Neural cell (in vitro differentiated cells): ENCODE results near the gene STX12. TPM values are rescaled to one million over a fixed set of nuclear protein-coding genes. Genes with fewer than 3 reads are reported as not detected.

Experiments used
- H2AFZ ChIP-seq: fragments of 200-600, 300-800 bp; sonication (generic), shearing (Covaris generic); 2 replicates; pipeline ENCODE4 v1.6.0; 2014; ENCODE audit warnings: low read depth, mild to moderate bottlenecking, antibody characterized with exemption, low read length, moderate library complexity
- H3F3A ChIP-seq: fragments of 200-600 bp; shearing (Covaris generic); 2 replicates; pipeline ENCODE4 v1.6.1; 2016; ENCODE audit warnings: mild to moderate bottlenecking, moderate library complexity, mixed read lengths, antibody characterized with exemption, low read length; ENCODE audit not compliant: insufficient read depth, poor library complexity, severe bottlenecking
- H3K27ac ChIP-seq: fragments of 200-600, 300-800 bp; sonication (generic), shearing (Covaris generic); 2 replicates; pipeline ENCODE4 v1.5.1; 2014; ENCODE audit warnings: mild to moderate bottlenecking, low read length, moderate library complexity
- H3K27me3 ChIP-seq: fragments of 300-800, 200-600 bp; sonication (generic), shearing (Covaris generic); 2 replicates; pipeline ENCODE4 v1.6.0; 2014; ENCODE audit warnings: mild to moderate bottlenecking, low read depth, low read length, moderate library complexity; ENCODE audit not compliant: insufficient read depth
- H3K36me3 ChIP-seq: fragments of 300-800, 200-600 bp; sonication (generic), shearing (Covaris generic); 2 replicates; pipeline ENCODE4 v1.5.1; 2014; ENCODE audit warnings: mild to moderate bottlenecking, antibody characterized with exemption, low read length, moderate library complexity; ENCODE audit not compliant: insufficient read depth
- H3K4me2 ChIP-seq: fragments of 300-800, 200-600 bp; sonication (generic), shearing (Covaris generic); 2 replicates; pipeline ENCODE4 v1.6.0; 2014; ENCODE audit warnings: mild to moderate bottlenecking, low read length
- H3K4me3 ChIP-seq: fragments of 300-800, 200-600 bp; sonication (generic), shearing (Covaris generic); 2 replicates; pipeline ENCODE4 v1.5.1; 2014; ENCODE audit warnings: mild to moderate bottlenecking, low read length, moderate library complexity
- H3K79me2 ChIP-seq: fragments of 200-600 bp; shearing (Covaris generic); replicated peaks from 2 replicates; pipeline ENCODE4 v1.6.0; 2014; ENCODE audit warnings: mild to moderate bottlenecking, low read length, moderate library complexity; ENCODE audit not compliant: insufficient read depth
- H3K9ac ChIP-seq: fragments of 300-800, 200-600 bp; sonication (generic), shearing (Covaris generic); 2 replicates; pipeline ENCODE4 v1.6.1; 2016; ENCODE audit warnings: mild to moderate bottlenecking, low read length, mixed read lengths
- H3K9me2 ChIP-seq: fragments of 200-600 bp; shearing (Covaris generic); 2 replicates; pipeline ENCODE4 v1.6.1; 2016; ENCODE audit warnings: mild to moderate bottlenecking, low read length, mixed read lengths; ENCODE audit not compliant: insufficient read depth
- H3K9me3 ChIP-seq: fragments of 200-600, 300-800 bp; sonication (generic), shearing (Covaris generic); 2 replicates; pipeline ENCODE4 v1.6.1; 2016; ENCODE audit warnings: mild to moderate bottlenecking, mixed run types, low read length, moderate library complexity, mixed read lengths
- H4K20me1 ChIP-seq: fragments of 200-600 bp; shearing (Covaris generic); 2 replicates; pipeline ENCODE4 v1.6.1; 2016; ENCODE audit warnings: mild to moderate bottlenecking, mixed run types; ENCODE audit not compliant: insufficient read depth
- CTCF ChIP-seq: fragments of 450-650 bp; IDR thresholded peaks from 2 replicates; pipeline ENCODE4 v1.5.1; 2014; ENCODE audit warnings: antibody characterized with exemption, mild to moderate bottlenecking, moderate library complexity; ENCODE audit not compliant: poor library complexity, severe bottlenecking
- EP300 ChIP-seq: fragments of 450-650 bp; conservative IDR thresholded peaks from 2 replicates; pipeline ENCODE4 v1.6.1; 2014; ENCODE audit warnings: antibody characterized with exemption, mild to moderate bottlenecking, moderate library complexity; ENCODE audit not compliant: poor library complexity, severe bottlenecking
- EZH2 ChIP-seq: fragments of 200-600, 300-800 bp; shearing (Covaris generic), sonication (generic); IDR thresholded peaks from 2 replicates; pipeline ENCODE4 v1.6.1; 2014; ENCODE audit warnings: antibody characterized with exemption, low read length, borderline replicate concordance, mild to moderate bottlenecking; ENCODE audit not compliant: insufficient read depth, poor library complexity, severe bottlenecking
- MXI1 ChIP-seq: fragments of 450-650 bp; conservative IDR thresholded peaks from 2 replicates; pipeline ENCODE4 v1.6.1; 2014; ENCODE audit warnings: antibody characterized with exemption, mild to moderate bottlenecking; ENCODE audit not compliant: poor library complexity, severe bottlenecking
- POLR2AphosphoS5 ChIP-seq: IDR thresholded peaks from 2 replicates; pipeline ENCODE4 v1.6.1; 2012
- RAD21 ChIP-seq: fragments of 450-650 bp; conservative IDR thresholded peaks from 2 replicates; pipeline ENCODE4 v1.6.1; 2014; ENCODE audit warnings: antibody characterized with exemption, mild to moderate bottlenecking, moderate library complexity
- REST ChIP-seq: IDR thresholded peaks from 2 replicates; pipeline ENCODE4 v1.6.1; 2012; ENCODE audit warnings: borderline replicate concordance
- SMC3 ChIP-seq: fragments of 450-650 bp; conservative IDR thresholded peaks from 2 replicates; pipeline ENCODE4 v1.6.1; 2014; ENCODE audit warnings: antibody characterized with exemption, mild to moderate bottlenecking, moderate library complexity; ENCODE audit not compliant: poor library complexity
- TAF1 ChIP-seq: IDR thresholded peaks from 2 replicates; pipeline ENCODE4 v1.6.1; 2012; ENCODE audit warnings: low read depth
- polyA plus RNA-seq: library from polyadenylated mRNA; depleted of rRNA; stranded (reverse); fragments of >200 nt; gene quantifications from 2 replicates; pipeline ENCODE4 v1.2.3, GENCODE V29; 2014

Gene STX12
- polyA plus RNA-seq, 1 donor from 2014 or later: 171 TPM

- H3F3A ChIP-seq: no peaks in the 10 kb centered on the region
- no peak overlapping the region for H3K9ac ChIP-seq
- H3K27ac ChIP-seq: no peak overlapping the region
- no peaks in the 10 kb centered on the region for H4K20me1 ChIP-seq
- H3K9me2 ChIP-seq: no peaks in the 10 kb centered on the region
- no peak overlapping the region for H3K4me2 ChIP-seq
- no peaks in the 10 kb centered on the region for H3K36me3 ChIP-seq
- TF ChIP-seq POLR2AphosphoS5 (no peak), CTCF (no peak), EP300 (no peak), TAF1 (no peak), EZH2 (no peak), SMC3 (no peak), REST (no peak), MXI1 (no peak), RAD21 (no peak)
- H3K9me3 ChIP-seq: no peaks in the 10 kb centered on the region
- H3K27me3 ChIP-seq: no peaks in the 10 kb centered on the region
- no peak overlapping the region for H2AFZ ChIP-seq
- H3K79me2 ChIP-seq: peaks cover 46% of the 10 kb centered on the region
- no peak overlapping the region for H3K4me3 ChIP-seq
Observed at GRCh38 chr1:27835046-27835445, 62.0 kb downstream of the STX12 start.

- Histone ChIP-seq H2AFZ (no peak overlapping the region), H3K4me2 (no peak overlapping the region), H3F3A (no peaks in the 10 kb centered on the region), H3K36me3 (no peaks in the 10 kb centered on the region), H4K20me1 (no peaks in the 10 kb centered on the region), H3K9me2 (no peaks in the 10 kb centered on the region), H3K9ac (no peak overlapping the region), H3K27me3 (no peaks in the 10 kb centered on the region), H3K4me3 (no peak overlapping the region), H3K79me2 (peaks cover 47% of the 10 kb centered on the region), H3K9me3 (no peaks in the 10 kb centered on the region), H3K27ac (no peak overlapping the region)
- TF ChIP-seq EZH2 (no peak), POLR2AphosphoS5 (no peak), REST (no peak), SMC3 (no peak), TAF1 (no peak), EP300 (no peak), RAD21 (no peak), MXI1 (no peak), CTCF (no peak)
Observed at GRCh38 chr1:27835501-27835900, 62.5 kb downstream of the STX12 start.
